Activated CD8-positive, alpha-beta memory T cell treated with anti-CD3 and anti-CD28 coated beads for 36 hours (primary cell): ENCODE results near the gene PRSS3. TPM values are rescaled to one million over a fixed set of nuclear protein-coding genes. Genes with fewer than 3 reads are reported as not detected.
"Not testable (repeated sequence)": the region's sequence is repeated elsewhere in the genome, so short reads cannot be mapped to it uniquely, and the experiment has no call there.

Experiments used
- CTCF ChIA-PET: fragments of 350-600 bp; sonication (Branson Sonifier 250); formaldehyde crosslinking; loops from one replicate; lab custom pipeline; 2021; ENCODE audit warnings: antibody characterized with exemption; lab: Charles Lee
- POLR2A ChIA-PET: fragments of 350-600 bp; sonication (Branson Sonifier 250); formaldehyde crosslinking; loops from one replicate; lab custom pipeline; 2021; ENCODE audit warnings: antibody characterized with exemption; lab: Charles Lee
- total RNA-seq, 2 experiments: library from RNA; stranded (reverse); gene quantifications; one replicate each; pipeline ENCODE4 v1.2.3, GENCODE V29; 2021

PRSS3 gene
- total RNA-seq, 2 experiments from 2014 or later = 1.3 TPM; not detected in 1

- ChIA-PET POLR2A (no interaction called here), CTCF (interaction anchor here (0.6 to 0.9 kb wide), 2 partner anchors 21 to 61 kb away, joined by 3 to 7 read pairs; no protein-coding TSS in a partner anchor)
Observed at GRCh38 chr9:33843312-33843961, 48.1 kb downstream of the PRSS3 start.

GRCh38 chr9:33846231-33846630, 50.9 kb downstream of the PRSS3 start:
- POLR2A ChIA-PET = no interaction called here
- CTCF ChIA-PET = interaction anchor here (0.7 to 1.2 kb wide), 2 partner anchors 8 to 9 kb away, joined by 4 read pairs; no protein-coding TSS in a partner anchor

GRCh38 chr9:33847894-33848205, 52.5 kb downstream of the PRSS3 start:
- POLR2A ChIA-PET = not testable (repeated sequence)
- CTCF ChIA-PET = interaction anchor here (0.7 kb wide), 1 partner anchor 73 kb away, joined by 3 read pairs; no protein-coding TSS in a partner anchor

Other genes with a start within 250 kb of the PRSS3 start
- gene UBE2R2, start 21.6 kb downstream of the PRSS3 start, total RNA-seq = 10 to 100 TPM; 33.6 to 34.0 TPM